Esophagus squamous epithelium (tissue), 4 donors: ENCODE data around the gene SLC9A1.

Experiments used
- POLR2A ChIP-seq, 4 donors: fragments of 450-650 bp; IDR thresholded peaks; one replicate each; pipeline ENCODE4 v1.6.1; 2017; ENCODE audit warnings: antibody characterized with exemption in 4 of 4, mild to moderate bottlenecking in 4 of 4, moderate library complexity in 3 of 4
- TF ChIP-seq, protein P1 (sequence below), 6 experiments: fragments of 450-650 bp in 4 of 6; fragments of 200-600 bp in 2 of 6; sonication (generic) in 2 of 6; IDR thresholded peaks; one replicate each; pipeline ENCODE4 v1.5.1; 2016 to 2019; ENCODE audit warnings: antibody characterized with exemption in 6 of 6, mild to moderate bottlenecking in 4 of 6, moderate library complexity in 4 of 6

GRCh38 chr1:27099135-27099586 lies 55.8 kb downstream of the SLC9A1 start:
- TF ChIP-seq, protein P1, sequence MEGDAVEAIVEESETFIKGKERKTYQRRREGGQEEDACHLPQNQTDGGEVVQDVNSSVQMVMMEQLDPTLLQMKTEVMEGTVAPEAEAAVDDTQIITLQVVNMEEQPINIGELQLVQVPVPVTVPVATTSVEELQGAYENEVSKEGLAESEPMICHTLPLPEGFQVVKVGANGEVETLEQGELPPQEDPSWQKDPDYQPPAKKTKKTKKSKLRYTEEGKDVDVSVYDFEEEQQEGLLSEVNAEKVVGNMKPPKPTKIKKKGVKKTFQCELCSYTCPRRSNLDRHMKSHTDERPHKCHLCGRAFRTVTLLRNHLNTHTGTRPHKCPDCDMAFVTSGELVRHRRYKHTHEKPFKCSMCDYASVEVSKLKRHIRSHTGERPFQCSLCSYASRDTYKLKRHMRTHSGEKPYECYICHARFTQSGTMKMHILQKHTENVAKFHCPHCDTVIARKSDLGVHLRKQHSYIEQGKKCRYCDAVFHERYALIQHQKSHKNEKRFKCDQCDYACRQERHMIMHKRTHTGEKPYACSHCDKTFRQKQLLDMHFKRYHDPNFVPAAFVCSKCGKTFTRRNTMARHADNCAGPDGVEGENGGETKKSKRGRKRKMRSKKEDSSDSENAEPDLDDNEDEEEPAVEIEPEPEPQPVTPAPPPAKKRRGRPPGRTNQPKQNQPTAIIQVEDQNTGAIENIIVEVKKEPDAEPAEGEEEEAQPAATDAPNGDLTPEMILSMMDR (IDR thresholded peaks at IDR 0.05) = no peak
- TF ChIP-seq POLR2A (IDR thresholded peaks at IDR 0.05) = no peak
